Measurements from ENCODE around the gene ZNF536. TPM values are rescaled to one million over a fixed set of nuclear protein-coding genes. Genes with fewer than 3 reads are reported as not detected.

ZNF536 gene
- total and polyA plus RNA-seq, 9 of the 15 experiments (the other 6 are each of a cell fraction or from before 2014, with no cell fraction given): not detected

DNA sequence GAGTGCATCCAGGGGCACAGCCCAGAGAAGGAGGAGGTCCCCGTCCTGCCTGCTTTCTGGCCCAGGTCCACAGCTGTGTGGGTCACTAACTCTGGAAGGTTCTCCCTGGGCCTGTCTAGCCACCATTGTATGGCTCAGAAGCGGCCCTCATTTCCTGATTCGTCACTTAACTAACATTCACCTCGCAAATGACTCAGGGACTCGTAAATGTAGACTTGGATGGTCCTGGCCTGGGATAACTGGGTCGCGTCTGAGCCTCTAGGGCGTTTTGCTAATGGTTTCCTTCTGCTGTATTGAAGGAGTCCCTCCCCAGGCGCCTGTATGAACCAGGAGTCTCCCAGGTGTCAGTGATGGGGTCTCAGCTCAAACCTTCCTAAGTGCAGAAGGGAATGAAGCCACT lies 162.8 kb downstream of the ZNF536 start:
- FAIRE-seq: no peak
- TF ChIP-seq HDAC2 (IDR thresholded peaks at IDR 0.05) (no peak), ZNF12 (CRISPR knock-in tag; IDR thresholded peaks at IDR 0.05) (no peak), TRIM24 (IDR thresholded peaks at IDR 0.05) (no peak), LEF1 (IDR thresholded peaks at IDR 0.05) (no peak), SRSF3 (IDR thresholded peaks at IDR 0.05; ENCODE audit: insufficient read depth, low read length) (no peak), TAF15 (IDR thresholded peaks at IDR 0.05; ENCODE audit: low read depth, low read length) (no peak)
- no peak for ATAC-seq
- POLR2A ChIA-PET: no interaction called here
- H4K20me1 ChIP-seq (replicated peaks; ENCODE audit: control insufficient read depth, insufficient read depth, low read length): no peaks in the 10 kb centered on the region
- H3K27me3 ChIP-seq (ENCODE audit: control insufficient read depth in 2 of 2, insufficient read depth in 2 of 2, low read length in 2 of 2): peaks cover 2 to 11% of the 10 kb centered on the region in 2 experiments; a peak in 2 of 5 replicates
- CTCF ChIA-PET (ENCODE audit: low intra/inter-chr PET ratio): no interaction called here
- no peak overlapping the region for H3K4me2 ChIP-seq (ENCODE audit: insufficient read depth, low read length)
- H3K9me1 ChIP-seq (ENCODE audit: control insufficient read depth, insufficient read depth, low read length): no peaks in the 10 kb centered on the region
- DNase-seq (ENCODE audit: extremely low read depth in 1 of 4, low spot score in 3 of 4): no peak
- no peaks in the 10 kb centered on the region for H3K36me3 ChIP-seq (ENCODE audit: control insufficient read depth, insufficient read depth, low read length)
- intact Hi-C loops (cut with micrococcal nuclease) (no loop called here), in situ Hi-C loops (cut with MboI) (no loop called here)
- H3K4me1 ChIP-seq (replicated peaks in 1 of 2; ENCODE audit: control insufficient read depth in 2 of 2, insufficient read depth in 2 of 2, low read length in 2 of 2): no peaks in the 10 kb centered on the region
- no peaks in the 10 kb centered on the region for H3K79me2 ChIP-seq (ENCODE audit: control insufficient read depth, insufficient read depth, low read length)
- H3K4me3 ChIP-seq: no peak overlapping the region
- no peak overlapping the region for H3K9ac ChIP-seq (ENCODE audit: insufficient read depth in 1 of 2, low read depth in 2 of 2, low read length in 2 of 2)
- H3K9me3 ChIP-seq (replicated peaks; ENCODE audit: control insufficient read depth, insufficient read depth, low read depth, low read length): no peaks in the 10 kb centered on the region
- no peak overlapping the region for H3K27ac ChIP-seq (ENCODE audit: extremely low read depth, low read depth, low read length)
- BruUV-seq (replicated peaks): no TSS peak
- H2AFZ ChIP-seq (ENCODE audit: low read depth, low read length): no peak overlapping the region
- 2% methylated on average over 9 of the region's 9 CpGs for WGBS (ENCODE audit: insufficient coverage, low coverage, missing lambda C conversion rate)

DNA sequence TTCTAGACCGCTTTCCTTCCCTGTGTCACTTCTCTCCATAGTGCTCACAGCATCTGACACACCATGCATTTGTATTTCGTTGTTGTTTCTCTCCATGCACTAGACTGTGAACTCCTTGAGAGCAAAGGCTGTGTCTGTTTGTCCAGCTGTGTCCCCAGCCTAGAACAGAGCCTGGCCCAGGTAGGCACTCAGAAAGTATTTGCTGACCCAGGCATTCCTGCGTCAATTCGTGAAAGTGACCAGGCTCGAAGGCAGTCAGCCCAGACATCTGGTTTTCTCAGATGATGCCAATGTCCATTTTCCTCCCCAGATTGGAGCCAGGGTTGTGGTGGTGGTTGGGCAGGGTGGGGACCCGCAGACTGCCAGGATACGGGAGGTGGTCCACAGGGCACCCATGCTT lies 164.8 kb downstream of the ZNF536 start:
- no peaks in the 10 kb centered on the region for H3K36me3 ChIP-seq (ENCODE audit: control insufficient read depth, insufficient read depth, low read length)
- no peak overlapping the region for H3K27ac ChIP-seq (ENCODE audit: extremely low read depth, low read depth, low read length)
- POLR2A ChIA-PET: no interaction called here
- H3K4me2 ChIP-seq (ENCODE audit: insufficient read depth, low read length): no peak overlapping the region
- ATAC-seq: no peak
- in situ Hi-C loops (cut with MboI) (no loop called here), intact Hi-C loops (cut with micrococcal nuclease) (no loop called here)
- no peak overlapping the region for H2AFZ ChIP-seq (ENCODE audit: low read depth, low read length)
- no TSS peak for BruUV-seq (replicated peaks)
- CTCF ChIA-PET (ENCODE audit: low intra/inter-chr PET ratio): no interaction called here
- H3K9me1 ChIP-seq (ENCODE audit: control insufficient read depth, insufficient read depth, low read length): no peaks in the 10 kb centered on the region
- peaks cover 7 to 20% of the 10 kb centered on the region in 2 experiments; a peak in 4 of 5 replicates for H3K27me3 ChIP-seq (ENCODE audit: control insufficient read depth in 2 of 2, insufficient read depth in 2 of 2, low read length in 2 of 2)
- DNase-seq (ENCODE audit: extremely low read depth in 1 of 4, low spot score in 3 of 4): no peak
- H3K4me1 ChIP-seq (replicated peaks in 1 of 2; ENCODE audit: control insufficient read depth in 2 of 2, insufficient read depth in 2 of 2, low read length in 2 of 2): no peaks in the 10 kb centered on the region
- H3K9ac ChIP-seq (ENCODE audit: insufficient read depth in 1 of 2, low read depth in 2 of 2, low read length in 2 of 2): no peak overlapping the region
- H3K79me2 ChIP-seq (ENCODE audit: control insufficient read depth, insufficient read depth, low read length): no peaks in the 10 kb centered on the region
- no peaks in the 10 kb centered on the region; the same call in 1 of the 2 replicates for H4K20me1 ChIP-seq (replicated peaks; ENCODE audit: control insufficient read depth, insufficient read depth, low read length)
- WGBS (ENCODE audit: insufficient coverage, low coverage, missing lambda C conversion rate): 2% methylated on average over 7 of the region's 7 CpGs
- no peak for FAIRE-seq
- no peak overlapping the region for H3K4me3 ChIP-seq
- H3K9me3 ChIP-seq (replicated peaks; ENCODE audit: control insufficient read depth, insufficient read depth, low read depth, low read length): no peaks in the 10 kb centered on the region
- no peak for TF ChIP-seq ZNF3 (CRISPR knock-in tag; IDR thresholded peaks at IDR 0.05)
- TF ChIP-seq STAT5B (CRISPR knock-in tag; IDR thresholded peaks at IDR 0.05): no peak
- no peak for TF ChIP-seq XRCC4 (IDR thresholded peaks at IDR 0.05; ENCODE audit: extremely low read depth, insufficient read depth, insufficient read length)
- TF ChIP-seq CBFA2T3 (IDR thresholded peaks at IDR 0.05): no peak
- no peak for TF ChIP-seq ZNF143 (CRISPR knock-in tag; IDR thresholded peaks at IDR 0.05)
- TF ChIP-seq, protein P1, sequence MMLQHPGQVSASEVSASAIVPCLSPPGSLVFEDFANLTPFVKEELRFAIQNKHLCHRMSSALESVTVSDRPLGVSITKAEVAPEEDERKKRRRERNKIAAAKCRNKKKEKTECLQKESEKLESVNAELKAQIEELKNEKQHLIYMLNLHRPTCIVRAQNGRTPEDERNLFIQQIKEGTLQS (IDR thresholded peaks at IDR 0.05): no peak
- TF ChIP-seq, protein P1 (CRISPR knock-in tag; conservative IDR thresholded peaks at IDR 0.05): no peak
- TF ChIP-seq, protein P2, sequence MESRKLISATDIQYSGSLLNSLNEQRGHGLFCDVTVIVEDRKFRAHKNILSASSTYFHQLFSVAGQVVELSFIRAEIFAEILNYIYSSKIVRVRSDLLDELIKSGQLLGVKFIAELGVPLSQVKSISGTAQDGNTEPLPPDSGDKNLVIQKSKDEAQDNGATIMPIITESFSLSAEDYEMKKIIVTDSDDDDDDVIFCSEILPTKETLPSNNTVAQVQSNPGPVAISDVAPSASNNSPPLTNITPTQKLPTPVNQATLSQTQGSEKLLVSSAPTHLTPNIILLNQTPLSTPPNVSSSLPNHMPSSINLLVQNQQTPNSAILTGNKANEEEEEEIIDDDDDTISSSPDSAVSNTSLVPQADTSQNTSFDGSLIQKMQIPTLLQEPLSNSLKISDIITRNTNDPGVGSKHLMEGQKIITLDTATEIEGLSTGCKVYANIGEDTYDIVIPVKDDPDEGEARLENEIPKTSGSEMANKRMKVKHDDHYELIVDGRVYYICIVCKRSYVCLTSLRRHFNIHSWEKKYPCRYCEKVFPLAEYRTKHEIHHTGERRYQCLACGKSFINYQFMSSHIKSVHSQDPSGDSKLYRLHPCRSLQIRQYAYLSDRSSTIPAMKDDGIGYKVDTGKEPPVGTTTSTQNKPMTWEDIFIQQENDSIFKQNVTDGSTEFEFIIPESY (CRISPR knock-in tag; IDR thresholded peaks at IDR 0.05): no peak
- no peak for TF ChIP-seq ZC3H8 (IDR thresholded peaks at IDR 0.05)
- no peak for TF ChIP-seq KLF13 (tag; IDR thresholded peaks at IDR 0.05; ENCODE audit: borderline replicate concordance, low read depth)
- TF ChIP-seq JUN (IDR thresholded peaks at IDR 0.05; ENCODE audit: borderline replicate concordance, low read depth, low read length): no peak
- TF ChIP-seq JUN (CRISPR knock-in tag; IDR thresholded peaks at IDR 0.05; ENCODE audit: borderline replicate concordance): no peak
